GM12874 (cell line): Measurements from ENCODE around the gene ERLIN1.

Experiments used
- TF ChIP-seq, protein P1 (sequence below): IDR thresholded peaks from 2 replicates; pipeline ENCODE4 v1.5.1; 2011; ENCODE audit warnings: low read depth, mild to moderate bottlenecking, control low read depth, low read length, moderate library complexity; ENCODE audit not compliant: insufficient read depth

ERLIN1 gene

DNA sequence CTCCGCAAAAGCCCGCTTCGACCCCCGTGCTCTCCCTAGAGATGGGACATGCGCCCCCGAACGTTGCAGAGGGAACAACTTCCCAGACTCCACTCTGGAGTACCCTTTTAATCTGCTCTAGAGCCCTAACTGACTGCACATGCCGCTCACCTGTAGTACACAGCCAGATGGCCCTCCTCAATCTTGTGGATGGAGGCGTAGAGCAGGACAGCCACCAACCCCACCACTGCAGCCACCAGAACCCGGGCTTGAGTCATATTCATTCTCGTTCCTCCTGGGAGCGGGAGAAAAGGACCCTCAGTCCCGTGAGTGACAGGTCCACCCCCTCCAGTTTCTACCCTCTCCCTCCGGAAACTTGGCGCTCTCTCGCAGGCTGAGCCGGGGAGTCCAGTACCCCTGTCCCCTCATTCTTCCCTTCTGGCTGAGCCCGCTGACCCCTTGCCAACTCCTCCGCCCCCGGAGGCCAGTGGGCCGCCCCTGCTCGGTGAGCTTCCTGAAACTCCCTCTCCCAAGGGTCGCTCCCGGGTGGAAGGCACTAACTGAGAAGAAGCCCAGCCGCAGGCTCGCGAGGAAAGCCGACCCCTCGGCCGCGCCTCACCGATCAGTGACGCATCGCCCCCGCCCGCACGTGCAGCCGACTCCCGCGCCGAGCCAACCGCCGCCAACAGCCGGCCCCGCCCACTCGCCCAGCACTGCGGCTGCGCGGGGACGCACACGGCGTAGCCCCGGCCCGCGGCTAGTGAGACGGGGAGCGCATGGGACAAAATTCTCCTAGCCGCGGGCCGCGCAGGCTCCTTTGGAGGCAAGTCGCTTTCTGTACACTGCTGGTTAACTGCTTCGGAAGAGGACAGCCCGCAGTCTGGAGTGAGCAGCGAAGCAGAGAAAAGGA is at the start of gene ERLIN1:
Gene ERLIN1 (minus strand): TSS at position 666 of the 889 bp plus-strand sequence. CDS start 403 bp downstream, at position 263.
- TF ChIP-seq, protein P1, sequence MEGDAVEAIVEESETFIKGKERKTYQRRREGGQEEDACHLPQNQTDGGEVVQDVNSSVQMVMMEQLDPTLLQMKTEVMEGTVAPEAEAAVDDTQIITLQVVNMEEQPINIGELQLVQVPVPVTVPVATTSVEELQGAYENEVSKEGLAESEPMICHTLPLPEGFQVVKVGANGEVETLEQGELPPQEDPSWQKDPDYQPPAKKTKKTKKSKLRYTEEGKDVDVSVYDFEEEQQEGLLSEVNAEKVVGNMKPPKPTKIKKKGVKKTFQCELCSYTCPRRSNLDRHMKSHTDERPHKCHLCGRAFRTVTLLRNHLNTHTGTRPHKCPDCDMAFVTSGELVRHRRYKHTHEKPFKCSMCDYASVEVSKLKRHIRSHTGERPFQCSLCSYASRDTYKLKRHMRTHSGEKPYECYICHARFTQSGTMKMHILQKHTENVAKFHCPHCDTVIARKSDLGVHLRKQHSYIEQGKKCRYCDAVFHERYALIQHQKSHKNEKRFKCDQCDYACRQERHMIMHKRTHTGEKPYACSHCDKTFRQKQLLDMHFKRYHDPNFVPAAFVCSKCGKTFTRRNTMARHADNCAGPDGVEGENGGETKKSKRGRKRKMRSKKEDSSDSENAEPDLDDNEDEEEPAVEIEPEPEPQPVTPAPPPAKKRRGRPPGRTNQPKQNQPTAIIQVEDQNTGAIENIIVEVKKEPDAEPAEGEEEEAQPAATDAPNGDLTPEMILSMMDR: no peak

DNA sequence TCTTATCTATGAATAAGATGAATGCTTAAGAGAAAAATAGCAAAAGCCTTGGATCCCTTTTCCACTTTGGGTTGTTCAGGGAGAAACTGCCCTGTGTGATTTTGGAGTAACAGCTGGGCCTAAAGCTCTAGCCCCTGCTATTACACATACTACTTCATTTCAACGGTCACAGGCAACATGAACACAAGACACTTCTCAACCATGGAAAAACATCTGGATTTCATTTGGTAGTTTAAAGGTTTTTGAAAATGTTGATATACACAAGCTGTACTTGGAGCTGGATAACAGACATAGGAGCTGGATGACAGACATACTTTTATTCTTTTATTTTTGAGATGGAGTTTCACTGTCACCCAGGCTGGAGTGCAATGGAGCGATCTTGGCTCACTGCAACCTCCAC is 46.3 kb upstream of the ERLIN1 start:
- TF ChIP-seq, protein P1: no peak

DNA sequence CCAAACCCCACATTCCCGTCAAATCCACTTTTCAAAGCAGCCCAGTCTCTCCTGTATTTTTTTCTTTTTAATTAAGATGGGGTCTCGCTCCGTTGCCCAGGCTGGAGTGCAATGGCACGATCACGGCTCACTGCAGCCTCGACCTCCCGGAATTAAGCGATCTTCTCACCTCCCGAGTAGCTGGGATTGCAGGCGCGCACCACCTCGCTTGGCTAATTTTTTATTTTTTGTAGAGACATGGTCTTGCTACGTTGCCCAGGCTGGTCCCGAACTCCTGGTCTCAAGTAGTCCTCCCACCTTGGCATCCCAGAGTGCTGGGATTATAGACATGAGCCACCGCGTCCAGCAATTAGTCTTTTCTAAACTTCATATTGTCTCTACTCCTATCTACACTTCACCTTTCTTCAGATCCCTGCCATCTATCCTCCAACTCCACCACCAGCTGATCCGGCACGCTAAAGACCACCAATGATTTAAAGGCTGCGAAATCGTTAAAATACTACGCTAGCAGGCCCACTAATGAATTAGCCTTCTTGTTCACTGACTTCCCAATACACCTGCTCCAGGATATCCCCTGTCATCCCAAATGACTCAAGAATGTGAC is 44.1 kb upstream of the ERLIN1 start:
- TF ChIP-seq, protein P1: no peak

DNA sequence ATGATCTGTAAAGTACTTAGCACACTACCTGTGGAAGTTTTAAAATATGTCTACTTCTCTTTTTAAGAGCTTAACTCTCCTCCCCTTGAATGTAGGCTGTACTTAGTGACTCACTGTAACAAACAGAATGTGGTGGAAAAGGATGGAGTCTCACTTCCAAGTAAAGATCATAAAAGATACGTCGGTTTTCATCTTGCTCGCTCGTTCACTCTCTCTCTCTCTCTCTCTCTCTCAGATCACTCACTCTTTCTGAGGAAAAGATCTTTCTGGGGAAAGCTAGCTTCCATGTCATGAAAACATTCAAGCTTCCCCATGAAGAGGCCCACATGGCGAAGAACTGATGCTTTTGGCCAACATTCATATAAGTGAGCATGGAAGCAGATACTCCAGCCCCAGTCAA is 38.0 kb upstream of the ERLIN1 start:
- TF ChIP-seq, protein P1: no peak

DNA sequence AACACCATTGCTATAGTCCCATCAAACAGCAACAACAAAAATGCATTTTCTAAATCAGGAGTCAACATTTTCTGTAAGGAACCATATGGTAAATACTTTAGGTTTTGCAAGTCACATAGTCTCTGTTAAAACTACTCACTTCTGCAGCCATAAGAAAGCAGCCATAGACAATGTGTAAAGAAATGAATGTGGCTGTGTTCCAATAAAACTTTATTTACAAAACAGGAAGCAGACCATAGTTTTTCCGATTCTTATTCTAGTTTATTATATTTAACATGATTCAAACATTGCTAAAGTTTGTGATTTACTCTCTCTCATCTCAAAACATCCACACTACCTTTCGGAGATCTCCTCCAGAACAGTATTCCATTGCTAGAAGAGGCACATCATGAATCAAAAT is 36.7 kb upstream of the ERLIN1 start:
- TF ChIP-seq, protein P1: no peak

DNA sequence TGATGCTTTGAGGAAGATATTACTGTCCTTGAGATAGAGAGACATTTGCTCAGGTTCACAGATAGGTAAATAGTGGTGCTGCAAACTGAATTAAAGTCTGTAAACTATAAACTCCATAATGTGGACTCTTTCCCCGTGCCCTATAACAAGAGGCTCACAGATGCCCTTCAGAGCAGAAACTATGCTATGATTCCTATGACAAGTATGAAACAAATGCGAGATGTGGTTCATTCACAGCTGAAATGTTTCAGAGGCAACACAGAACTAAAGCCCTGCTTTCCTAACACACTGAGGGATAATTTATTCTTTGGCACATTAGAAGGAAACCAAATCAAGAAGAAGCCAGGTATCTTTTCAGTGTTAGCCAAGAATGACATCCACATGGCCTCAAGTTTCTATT is 30.2 kb upstream of the ERLIN1 start:
- TF ChIP-seq, protein P1: no peak

DNA sequence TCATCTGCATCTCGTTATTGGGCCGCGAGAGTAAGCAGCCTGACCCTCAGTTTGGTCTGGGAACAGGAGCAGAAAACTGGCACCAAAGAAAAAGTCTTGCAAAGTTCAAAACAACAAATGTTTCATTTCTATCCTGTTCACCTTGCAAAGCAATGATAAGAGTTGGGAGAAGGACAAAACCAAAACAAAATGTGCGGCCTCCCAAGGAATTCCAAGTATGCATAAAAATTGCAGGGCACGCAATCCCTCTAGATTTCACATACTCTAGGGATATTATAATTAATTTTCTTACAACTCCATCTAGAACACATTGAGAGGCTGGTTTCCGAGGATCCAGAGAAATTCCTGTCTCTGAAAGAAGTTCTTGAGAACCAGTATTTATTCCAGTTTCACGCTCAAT is 23.5 kb upstream of the ERLIN1 start:
- TF ChIP-seq, protein P1: no peak
